Measurements from ENCODE around the gene NELL2. TPM values are rescaled to one million over a fixed set of nuclear protein-coding genes. Genes with fewer than 3 reads are reported as not detected.
"Not testable (repeated sequence)": the region's sequence is repeated elsewhere in the genome, so short reads cannot be mapped to it uniquely, and the experiment has no call there.

NELL2 gene
- total RNA-seq, 2 donors from 2014 or later, result 0.63 to 6.0 TPM

GRCh38 chr12:44750468-44750867 lies 125.6 kb downstream of the NELL2 start:
- Histone ChIP-seq H3K4me1 (ENCODE audit: control insufficient read depth in 1 of 2, low read depth in 2 of 2) (no peaks in the 10 kb centered on the region), H3K36me3 (no peaks in the 10 kb centered on the region), H3K4me3 (no peak overlapping the region), H3K27ac (no peak overlapping the region), H3K9me3 (no peaks in the 10 kb centered on the region), H3K27me3 (replicated peaks; ENCODE audit: insufficient read depth) (no peaks in the 10 kb centered on the region)
- no peak for TF ChIP-seq CTCF (IDR thresholded peaks at IDR 0.05)
- ATAC-seq (ENCODE audit: insufficient number of reproducible peaks, low FRiP score, low read depth) (no peak), DNase-seq (ENCODE audit: low spot score) (no peak)

GRCh38 chr12:44749566-44749965 lies 126.5 kb downstream of the NELL2 start:
- TF ChIP-seq CTCF (IDR thresholded peaks at IDR 0.05), result no peak
- no peak for ATAC-seq (ENCODE audit: insufficient number of reproducible peaks, low FRiP score, low read depth)
- H3K9me3 ChIP-seq, result no peaks in the 10 kb centered on the region

GRCh38 chr12:44748950-44749468 lies 127.1 kb downstream of the NELL2 start:
- H3K9me3 ChIP-seq, result no peaks in the 10 kb centered on the region
- no peak for ATAC-seq (ENCODE audit: insufficient number of reproducible peaks, low FRiP score, low read depth)
- H3K4me1 ChIP-seq (ENCODE audit: control insufficient read depth in 1 of 2, low read depth in 2 of 2), result no peaks in the 10 kb centered on the region
- no peaks in the 10 kb centered on the region for H3K36me3 ChIP-seq
- no peak overlapping the region for H3K4me3 ChIP-seq
- no peak for DNase-seq (ENCODE audit: low spot score)
- TF ChIP-seq CTCF (IDR thresholded peaks at IDR 0.05), result no peak
- H3K27ac ChIP-seq, result no peak overlapping the region
- H3K27me3 ChIP-seq (replicated peaks; ENCODE audit: insufficient read depth), result no peaks in the 10 kb centered on the region

More at GRCh38 chr12:44749566-44749965, 126.5 kb downstream of the NELL2 start:
- no peak for DNase-seq (ENCODE audit: low spot score)
- no peaks in the 10 kb centered on the region for H3K36me3 ChIP-seq
- H3K27me3 ChIP-seq (replicated peaks; ENCODE audit: insufficient read depth), result no peaks in the 10 kb centered on the region
- H3K4me3 ChIP-seq, result no peak overlapping the region
- H3K4me1 ChIP-seq (ENCODE audit: control insufficient read depth in 1 of 2, low read depth in 2 of 2), result no peaks in the 10 kb centered on the region
- H3K27ac ChIP-seq, result no peak overlapping the region

- not testable (repeated sequence) for DNase-seq (ENCODE audit: low spot score); H3K36me3 ChIP-seq; H3K4me1 ChIP-seq (ENCODE audit: control insufficient read depth in 1 of 2, low read depth in 2 of 2); H3K27me3 ChIP-seq (replicated peaks; ENCODE audit: insufficient read depth); H3K9me3 ChIP-seq; ATAC-seq (ENCODE audit: insufficient number of reproducible peaks, low FRiP score, low read depth); H3K27ac ChIP-seq; H3K4me3 ChIP-seq
Observed at GRCh38 chr12:44741292-44741980, 134.7 kb downstream of the NELL2 start.

GRCh38 chr12:44738051-44738450 lies 138.1 kb downstream of the NELL2 start:
- Histone ChIP-seq H3K27me3 (replicated peaks; ENCODE audit: insufficient read depth) (no peaks in the 10 kb centered on the region), H3K4me3 (no peak overlapping the region), H3K27ac (no peak overlapping the region), H3K9me3 (peaks cover 3% of the 10 kb centered on the region), H3K4me1 (ENCODE audit: control insufficient read depth in 1 of 2, low read depth in 2 of 2) (no peaks in the 10 kb centered on the region), H3K36me3 (no peaks in the 10 kb centered on the region)
- no peak for TF ChIP-seq CTCF (IDR thresholded peaks at IDR 0.05)
- DNase-seq (ENCODE audit: low spot score) (no peak), ATAC-seq (ENCODE audit: insufficient number of reproducible peaks, low FRiP score, low read depth) (no peak)
